ENCODE measurements around the gene SLC43A1.

SLC43A1 gene

DNA sequence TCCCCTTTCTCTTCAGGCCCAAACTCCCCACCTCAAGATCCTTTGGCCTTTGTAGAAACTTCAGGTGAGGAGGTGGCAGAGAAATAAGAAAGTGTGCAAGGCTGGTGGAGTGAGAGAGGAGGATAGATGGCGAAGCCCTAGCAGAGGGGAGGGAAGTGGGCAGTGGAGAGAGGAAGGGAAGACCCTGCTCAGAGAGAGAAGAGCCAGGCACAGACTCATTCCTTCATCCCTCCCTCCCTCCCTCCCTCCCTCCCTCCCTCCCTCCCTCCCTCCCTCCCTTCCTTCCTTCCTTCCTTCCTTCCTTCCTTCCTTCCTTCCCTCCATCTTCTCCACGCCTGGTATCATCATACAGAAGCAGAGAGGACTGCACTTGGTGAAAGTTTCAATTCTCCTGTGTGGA lies 34.2 kb downstream of the SLC43A1 start:
- H3K27me3 ChIP-seq (ENCODE audit: control insufficient read depth in 5 of 5, insufficient read depth in 4 of 5, low read length in 5 of 5): peaks cover 7 to 13% (median 12%) of the 10 kb centered on the region in 5 donors
- H3K36me3 ChIP-seq (ENCODE audit: control insufficient read depth in 5 of 5, insufficient read depth in 5 of 5, low read length in 5 of 5): peaks cover 0 to 20% (median 17%) of the 10 kb centered on the region in 5 donors
- peaks cover 0 to 27% (median 21%) of the 10 kb centered on the region in 5 donors for H3K4me1 ChIP-seq (ENCODE audit: control insufficient read depth in 5 of 5, insufficient read depth in 5 of 5, low read length in 5 of 5)
- no peak overlapping the region for H3K4me3 ChIP-seq (ENCODE audit: low read depth in 1 of 5, low read length in 5 of 5)
- no peak overlapping the region for H3K9ac ChIP-seq (ENCODE audit: low read length in 5 of 5)
- H3K27ac ChIP-seq (ENCODE audit: low read depth, low read length): no peak overlapping the region
- no peaks in the 10 kb centered on the region for H3K9me3 ChIP-seq (ENCODE audit: control insufficient read depth in 5 of 5, low read length in 5 of 5)

DNA sequence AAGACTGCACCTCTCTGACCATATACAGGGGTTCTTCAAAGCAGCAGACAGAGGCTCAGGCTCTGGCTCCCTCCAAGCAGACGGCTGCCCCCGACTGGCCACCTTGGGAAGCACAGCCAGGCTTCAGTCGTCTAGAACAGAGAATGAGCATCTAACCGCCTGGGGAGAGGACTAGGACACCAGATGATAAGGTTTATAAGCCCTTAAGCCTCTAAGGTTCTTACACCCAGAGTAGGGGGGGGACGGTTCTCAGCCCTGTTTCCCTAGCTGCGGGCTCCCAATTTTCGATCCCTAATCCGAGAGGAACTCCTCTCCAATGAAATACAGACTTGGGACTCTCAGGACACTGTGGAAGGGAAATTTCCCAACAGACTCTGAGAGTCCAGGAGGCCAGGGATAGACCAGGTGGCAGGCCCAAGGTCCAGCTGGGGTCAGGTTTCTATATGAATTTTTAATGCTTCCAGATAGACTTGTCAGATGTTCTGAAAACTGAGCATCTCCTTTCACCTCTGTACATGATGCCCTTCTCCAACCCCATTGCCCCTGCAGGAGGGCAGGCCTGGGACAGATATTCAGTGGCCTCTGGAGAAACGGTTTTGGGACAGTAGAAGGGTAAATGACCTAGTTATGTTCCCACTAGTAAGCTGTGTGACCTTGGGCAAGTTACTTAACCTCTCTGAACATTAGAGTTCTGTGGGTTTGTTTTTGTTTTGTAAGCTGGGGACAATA lies 34.9 kb downstream of the SLC43A1 start:
- Histone ChIP-seq H3K27ac (ENCODE audit: low read depth, low read length) (no peak overlapping the region), H3K27me3 (ENCODE audit: control insufficient read depth in 5 of 5, insufficient read depth in 4 of 5, low read length in 5 of 5) (peaks cover 7 to 16% (median 13%) of the 10 kb centered on the region in 5 donors), H3K4me1 (ENCODE audit: control insufficient read depth in 5 of 5, insufficient read depth in 5 of 5, low read length in 5 of 5) (peaks cover 0 to 34% (median 26%) of the 10 kb centered on the region in 5 donors), H3K9me3 (ENCODE audit: control insufficient read depth in 5 of 5, low read length in 5 of 5) (no peaks in the 10 kb centered on the region), H3K9ac (ENCODE audit: low read length in 5 of 5) (no peak overlapping the region), H3K4me3 (ENCODE audit: low read depth in 1 of 5, low read length in 5 of 5) (no peak overlapping the region), H3K36me3 (ENCODE audit: control insufficient read depth in 5 of 5, insufficient read depth in 5 of 5, low read length in 5 of 5) (peaks cover 0 to 14% (median 11%) of the 10 kb centered on the region in 5 donors)

DNA sequence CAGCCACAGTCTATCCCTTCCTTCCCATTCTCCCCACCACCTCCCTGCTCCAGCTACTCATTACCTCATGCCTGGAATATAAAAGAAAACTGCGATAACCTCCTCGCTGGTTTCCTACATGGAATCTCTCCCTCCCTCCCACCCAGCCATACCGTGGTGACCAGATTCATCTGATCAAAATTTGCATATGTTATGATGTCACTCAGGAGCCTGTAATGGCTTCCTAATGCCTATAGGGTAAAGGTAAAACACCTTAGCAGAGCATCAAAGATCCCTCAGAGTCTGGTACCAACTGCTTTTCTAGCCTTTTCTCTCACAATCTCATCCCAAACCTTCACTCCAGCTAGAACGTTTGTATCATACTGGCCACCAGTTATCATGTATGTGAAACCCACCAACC lies 35.6 kb downstream of the SLC43A1 start:
- Histone ChIP-seq H3K4me1 (ENCODE audit: control insufficient read depth in 5 of 5, insufficient read depth in 5 of 5, low read length in 5 of 5) (peaks cover 0 to 36% (median 27%) of the 10 kb centered on the region in 5 donors), H3K27me3 (ENCODE audit: control insufficient read depth in 5 of 5, insufficient read depth in 4 of 5, low read length in 5 of 5) (peaks cover 7 to 23% (median 13%) of the 10 kb centered on the region in 5 donors), H3K9ac (ENCODE audit: low read length in 5 of 5) (no peak overlapping the region), H3K4me3 (ENCODE audit: low read depth in 1 of 5, low read length in 5 of 5) (no peak overlapping the region), H3K27ac (ENCODE audit: low read depth, low read length) (no peak overlapping the region), H3K9me3 (ENCODE audit: control insufficient read depth in 5 of 5, low read length in 5 of 5) (no peaks in the 10 kb centered on the region), H3K36me3 (ENCODE audit: control insufficient read depth in 5 of 5, insufficient read depth in 5 of 5, low read length in 5 of 5) (peaks cover 0 to 8% (median 5%) of the 10 kb centered on the region in 5 donors)

GRCh38 chr11:57479021-57479663 lies 36.4 kb downstream of the SLC43A1 start:
- peaks cover 0 to 37% (median 24%) of the 10 kb centered on the region in 5 donors for H3K4me1 ChIP-seq (ENCODE audit: control insufficient read depth in 5 of 5, insufficient read depth in 5 of 5, low read length in 5 of 5)
- peaks cover 7 to 30% (median 20%) of the 10 kb centered on the region in 5 donors for H3K27me3 ChIP-seq (ENCODE audit: control insufficient read depth in 5 of 5, insufficient read depth in 4 of 5, low read length in 5 of 5)
- no peak overlapping the region for H3K9ac ChIP-seq (ENCODE audit: low read length in 5 of 5)
- peaks cover 0 to 2% (median 0%) of the 10 kb centered on the region in 5 donors for H3K36me3 ChIP-seq (ENCODE audit: control insufficient read depth in 5 of 5, insufficient read depth in 5 of 5, low read length in 5 of 5)
- no peaks in the 10 kb centered on the region for H3K9me3 ChIP-seq (ENCODE audit: control insufficient read depth in 5 of 5, low read length in 5 of 5)
- no peak overlapping the region for H3K4me3 ChIP-seq (ENCODE audit: low read depth in 1 of 5, low read length in 5 of 5)
- no peak overlapping the region for H3K27ac ChIP-seq (ENCODE audit: low read depth, low read length)

- H3K4me1 ChIP-seq (ENCODE audit: control insufficient read depth in 5 of 5, insufficient read depth in 5 of 5, low read length in 5 of 5): peaks cover 0 to 32% (median 17%) of the 10 kb centered on the region in 5 donors
- H3K4me3 ChIP-seq (ENCODE audit: low read depth in 1 of 5, low read length in 5 of 5): no peak overlapping the region
- H3K27me3 ChIP-seq (ENCODE audit: control insufficient read depth in 5 of 5, insufficient read depth in 4 of 5, low read length in 5 of 5): peaks cover 7 to 33% (median 15%) of the 10 kb centered on the region in 5 donors
- no peak overlapping the region for H3K27ac ChIP-seq (ENCODE audit: low read depth, low read length)
- H3K9me3 ChIP-seq (ENCODE audit: control insufficient read depth in 5 of 5, low read length in 5 of 5): no peaks in the 10 kb centered on the region
- H3K9ac ChIP-seq (ENCODE audit: low read length in 5 of 5): no peak overlapping the region
- H3K36me3 ChIP-seq (ENCODE audit: control insufficient read depth in 5 of 5, insufficient read depth in 5 of 5, low read length in 5 of 5): no peaks in the 10 kb centered on the region
Measured at GRCh38 chr11:57477507-57478189, 37.9 kb downstream of the SLC43A1 start.

DNA sequence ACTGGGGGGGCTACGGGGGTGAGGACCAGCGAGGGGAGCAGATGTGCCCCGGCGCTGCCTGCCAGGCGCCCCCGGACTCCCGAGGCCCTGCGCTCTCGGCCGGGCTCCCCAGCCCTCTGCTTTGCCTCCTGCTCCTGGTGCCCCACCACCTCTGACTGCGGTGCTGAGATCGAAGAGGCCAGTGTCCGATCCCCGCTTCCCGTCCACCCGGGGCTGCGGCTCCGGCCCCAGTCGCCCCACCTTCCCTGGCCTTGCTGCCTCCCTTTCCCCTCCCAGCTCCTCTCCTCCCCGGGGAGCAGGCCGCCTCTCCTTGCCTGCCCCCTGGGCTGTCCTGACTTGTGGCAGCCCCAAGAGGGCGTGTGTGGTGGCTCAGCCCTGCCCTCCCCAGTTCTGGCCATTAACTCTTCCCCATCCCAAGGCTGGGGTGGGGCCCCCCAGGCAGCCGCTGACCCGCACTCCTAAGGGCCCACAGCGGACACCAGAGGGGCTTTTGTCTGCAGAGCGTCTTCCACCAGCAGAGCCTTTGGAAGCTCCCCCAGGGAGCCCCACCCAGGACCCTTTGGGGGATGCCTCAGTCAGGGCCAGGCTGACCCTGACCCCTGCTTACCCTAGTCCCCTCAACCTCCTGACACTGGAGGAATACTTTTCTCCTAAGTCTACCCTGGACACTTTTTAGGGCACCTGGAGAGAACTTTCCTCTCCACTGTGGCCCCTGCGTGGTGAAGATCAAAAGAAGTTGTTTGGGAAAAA lies 38.6 kb downstream of the SLC43A1 start:
- Histone ChIP-seq H3K27ac (ENCODE audit: low read depth, low read length) (no peak overlapping the region), H3K9ac (ENCODE audit: low read length in 5 of 5) (peak overlapping the region in 3 of 5 donors; percentile 56 to 66 (median 57)), H3K36me3 (ENCODE audit: control insufficient read depth in 5 of 5, insufficient read depth in 5 of 5, low read length in 5 of 5) (no peaks in the 10 kb centered on the region), H3K9me3 (ENCODE audit: control insufficient read depth in 5 of 5, low read length in 5 of 5) (no peaks in the 10 kb centered on the region), H3K27me3 (ENCODE audit: control insufficient read depth in 5 of 5, insufficient read depth in 4 of 5, low read length in 5 of 5) (peaks cover 5 to 31% (median 13%) of the 10 kb centered on the region in 5 donors), H3K4me1 (ENCODE audit: control insufficient read depth in 5 of 5, insufficient read depth in 5 of 5, low read length in 5 of 5) (peaks cover 0 to 26% (median 12%) of the 10 kb centered on the region in 5 donors), H3K4me3 (ENCODE audit: low read depth in 1 of 5, low read length in 5 of 5) (peak overlapping the region in 4 of 5 donors; percentile 50 to 59 (median 57))

DNA sequence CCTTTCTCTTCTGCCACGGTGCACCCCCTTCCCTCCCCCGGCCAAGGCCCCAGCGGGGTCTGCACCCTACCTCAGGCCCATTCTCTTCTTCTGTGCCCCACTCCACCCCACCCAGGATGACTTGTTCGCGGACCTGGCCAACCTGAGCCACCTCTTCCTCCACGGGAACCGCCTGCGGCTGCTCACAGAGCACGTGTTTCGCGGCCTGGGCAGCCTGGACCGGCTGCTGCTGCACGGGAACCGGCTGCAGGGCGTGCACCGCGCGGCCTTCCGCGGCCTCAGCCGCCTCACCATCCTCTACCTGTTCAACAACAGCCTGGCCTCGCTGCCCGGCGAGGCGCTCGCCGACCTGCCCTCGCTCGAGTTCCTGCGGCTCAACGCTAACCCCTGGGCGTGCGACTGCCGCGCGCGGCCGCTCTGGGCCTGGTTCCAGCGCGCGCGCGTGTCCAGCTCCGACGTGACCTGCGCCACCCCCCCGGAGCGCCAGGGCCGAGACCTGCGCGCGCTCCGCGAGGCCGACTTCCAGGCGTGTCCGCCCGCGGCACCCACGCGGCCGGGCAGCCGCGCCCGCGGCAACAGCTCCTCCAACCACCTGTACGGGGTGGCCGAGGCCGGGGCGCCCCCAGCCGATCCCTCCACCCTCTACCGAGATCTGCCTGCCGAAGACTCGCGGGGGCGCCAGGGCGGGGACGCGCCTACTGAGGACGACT lies 39.3 kb downstream of the SLC43A1 start:
- peaks cover 5 to 32% (median 13%) of the 10 kb centered on the region in 5 donors for H3K27me3 ChIP-seq (ENCODE audit: control insufficient read depth in 5 of 5, insufficient read depth in 4 of 5, low read length in 5 of 5)
- no peak overlapping the region for H3K27ac ChIP-seq (ENCODE audit: low read depth, low read length)
- no peaks in the 10 kb centered on the region for H3K9me3 ChIP-seq (ENCODE audit: control insufficient read depth in 5 of 5, low read length in 5 of 5)
- no peaks in the 10 kb centered on the region for H3K36me3 ChIP-seq (ENCODE audit: control insufficient read depth in 5 of 5, insufficient read depth in 5 of 5, low read length in 5 of 5)
- peak overlapping the region in 4 of 5 donors; percentile 50 to 59 (median 57) for H3K4me3 ChIP-seq (ENCODE audit: low read depth in 1 of 5, low read length in 5 of 5)
- H3K4me1 ChIP-seq (ENCODE audit: control insufficient read depth in 5 of 5, insufficient read depth in 5 of 5, low read length in 5 of 5): peaks cover 0 to 26% (median 12%) of the 10 kb centered on the region in 5 donors
- H3K9ac ChIP-seq (ENCODE audit: low read length in 5 of 5): peak overlapping the region in 3 of 5 donors; percentile 56 to 66 (median 57)

DNA sequence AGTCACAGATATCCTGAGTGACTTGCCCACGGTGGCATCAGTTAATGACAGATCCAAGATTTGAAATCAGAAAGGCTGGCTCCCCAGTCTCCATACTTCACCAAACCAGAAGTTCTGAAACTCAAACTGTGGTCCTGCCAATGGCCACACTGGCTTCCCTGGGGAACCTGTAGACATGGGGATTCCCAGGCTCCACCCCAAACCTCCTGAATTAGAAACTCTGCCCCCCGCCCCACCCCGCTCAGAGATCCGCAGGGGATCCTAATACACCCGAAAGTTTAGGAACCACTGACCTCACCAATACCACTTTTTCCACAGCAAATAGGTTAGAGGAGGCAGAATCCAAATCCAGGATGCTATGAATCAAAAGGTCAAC lies 39.8 kb downstream of the SLC43A1 start:
- Histone ChIP-seq H3K4me3 (ENCODE audit: low read depth in 1 of 5, low read length in 5 of 5) (peak overlapping the region in 3 of 5 donors; percentile 50 to 59 (median 59)), H3K9me3 (ENCODE audit: control insufficient read depth in 5 of 5, low read length in 5 of 5) (no peaks in the 10 kb centered on the region), H3K36me3 (ENCODE audit: control insufficient read depth in 5 of 5, insufficient read depth in 5 of 5, low read length in 5 of 5) (no peaks in the 10 kb centered on the region), H3K27me3 (ENCODE audit: control insufficient read depth in 5 of 5, insufficient read depth in 4 of 5, low read length in 5 of 5) (peaks cover 5 to 32% (median 13%) of the 10 kb centered on the region in 5 donors), H3K9ac (ENCODE audit: low read length in 5 of 5) (no peak overlapping the region), H3K4me1 (ENCODE audit: control insufficient read depth in 5 of 5, insufficient read depth in 5 of 5, low read length in 5 of 5) (peaks cover 0 to 26% (median 12%) of the 10 kb centered on the region in 5 donors), H3K27ac (ENCODE audit: low read depth, low read length) (no peak overlapping the region)

DNA sequence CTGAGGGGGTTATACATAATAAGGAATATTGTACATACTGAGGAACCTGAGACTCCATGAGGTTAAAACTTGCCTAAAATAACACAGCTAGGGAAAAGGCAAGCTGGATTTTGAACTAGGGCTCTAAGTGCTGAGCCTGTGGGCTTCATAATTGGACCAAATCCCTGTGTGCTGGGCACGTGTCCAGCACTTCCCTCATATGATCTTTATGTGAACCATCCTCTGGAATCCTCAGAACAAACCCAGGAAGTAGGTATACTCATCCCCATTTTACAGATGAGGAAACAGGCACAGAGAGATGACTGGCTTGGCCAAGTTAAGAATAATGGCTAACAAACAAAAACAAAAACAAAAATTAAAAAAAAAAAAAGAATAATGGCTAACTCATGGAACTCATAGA lies 40.3 kb downstream of the SLC43A1 start:
- H3K27me3 ChIP-seq (ENCODE audit: control insufficient read depth in 5 of 5, insufficient read depth in 4 of 5, low read length in 5 of 5): peaks cover 5 to 32% (median 13%) of the 10 kb centered on the region in 5 donors
- no peak overlapping the region for H3K4me3 ChIP-seq (ENCODE audit: low read depth in 1 of 5, low read length in 5 of 5)
- H3K36me3 ChIP-seq (ENCODE audit: control insufficient read depth in 5 of 5, insufficient read depth in 5 of 5, low read length in 5 of 5): no peaks in the 10 kb centered on the region
- H3K9me3 ChIP-seq (ENCODE audit: control insufficient read depth in 5 of 5, low read length in 5 of 5): no peaks in the 10 kb centered on the region
- H3K27ac ChIP-seq (ENCODE audit: low read depth, low read length): no peak overlapping the region
- H3K9ac ChIP-seq (ENCODE audit: low read length in 5 of 5): no peak overlapping the region
- H3K4me1 ChIP-seq (ENCODE audit: control insufficient read depth in 5 of 5, insufficient read depth in 5 of 5, low read length in 5 of 5): peaks cover 0 to 26% (median 12%) of the 10 kb centered on the region in 5 donors

Data from subcutaneous abdominal adipose tissue (tissue), 5 donors.